NCI-H2107 treated with DMSO at 0.1 percent for 48 hours (cell line): Measurements from ENCODE around the gene SNX8.
"Not testable (repeated sequence)": the region's sequence is repeated elsewhere in the genome, so short reads cannot be mapped to it uniquely, and the experiment has no call there.

Experiments
- DNase-seq: peaks from one replicate; lab custom pipeline; 2025; ENCODE audit not compliant: unreplicated experiment; lab: John Stamatoyannopoulos, UW

SNX8 gene

GRCh38 chr7:2314209-2314955 lies at the start of gene SNX8:
SNX8 (minus strand) TSS chr7:2314441; CDS start chr7:2314421, 20 bp downstream.
- DNase-seq: peak; percentile 73

GRCh38 chr7:2362385-2363088 lies 48.3 kb upstream of the SNX8 start:
- no peak for DNase-seq

GRCh38 chr7:2360796-2361195 lies 46.6 kb upstream of the SNX8 start:
- no peak for DNase-seq

GRCh38 chr7:2359610-2360009 lies 45.4 kb upstream of the SNX8 start:
- DNase-seq: no peak

- peak; percentile 34 for DNase-seq
Measured at GRCh38 chr7:2358968-2359527, 44.8 kb upstream of the SNX8 start.

GRCh38 chr7:2357571-2357970 lies 43.3 kb upstream of the SNX8 start:
- no peak for DNase-seq

- no peak for DNase-seq
Measured at GRCh38 chr7:2357165-2357564, 42.9 kb upstream of the SNX8 start.

GRCh38 chr7:2355705-2356008 lies 41.4 kb upstream of the SNX8 start:
- no peak for DNase-seq

GRCh38 chr7:2354939-2355704 lies 40.9 kb upstream of the SNX8 start:
- DNase-seq: no peak

- DNase-seq: peak; percentile 97
Measured at GRCh38 chr7:2354186-2354938, 40.1 kb upstream of the SNX8 start, which contains the start of gene EIF3B. EIF3B (plus strand) TSS chr7:2354827; CDS start chr7:2354922, 95 bp downstream.

GRCh38 chr7:2353936-2354185 lies 39.6 kb upstream of the SNX8 start:
- DNase-seq: peak; percentile 95

- no peak for DNase-seq
Measured at GRCh38 chr7:2353113-2353935, 39.1 kb upstream of the SNX8 start.

GRCh38 chr7:2350861-2351260 lies 36.6 kb upstream of the SNX8 start:
- no peak for DNase-seq

- DNase-seq: no peak
Measured at GRCh38 chr7:2350055-2350454, 35.8 kb upstream of the SNX8 start.

- DNase-seq: not testable (repeated sequence)
Measured at GRCh38 chr7:2347351-2348063, 33.3 kb upstream of the SNX8 start.

- no peak for DNase-seq
Measured at GRCh38 chr7:2336626-2337299, 22.5 kb upstream of the SNX8 start.

GRCh38 chr7:2332606-2333231 lies 18.5 kb upstream of the SNX8 start:
- DNase-seq: not testable (repeated sequence)

GRCh38 chr7:2331707-2332106 lies 17.5 kb upstream of the SNX8 start:
- no peak for DNase-seq

- DNase-seq: no peak
Measured at GRCh38 chr7:2330493-2330892, 16.3 kb upstream of the SNX8 start.
